RCC 7860 (cell line): ENCODE measurements around the gene POC1A.

Experiments used
- DNase-seq: peaks from one replicate; pipeline ENCODE4 v3.0.0-alpha.2; 2015; ENCODE audit warnings: low spot score
- FAIRE-seq: peaks from 2 replicates; lab custom pipeline; 2012; peaks lifted over from hg19 to GRCh38; lab: Jason Lieb, UNC

The POC1A gene

DNA sequence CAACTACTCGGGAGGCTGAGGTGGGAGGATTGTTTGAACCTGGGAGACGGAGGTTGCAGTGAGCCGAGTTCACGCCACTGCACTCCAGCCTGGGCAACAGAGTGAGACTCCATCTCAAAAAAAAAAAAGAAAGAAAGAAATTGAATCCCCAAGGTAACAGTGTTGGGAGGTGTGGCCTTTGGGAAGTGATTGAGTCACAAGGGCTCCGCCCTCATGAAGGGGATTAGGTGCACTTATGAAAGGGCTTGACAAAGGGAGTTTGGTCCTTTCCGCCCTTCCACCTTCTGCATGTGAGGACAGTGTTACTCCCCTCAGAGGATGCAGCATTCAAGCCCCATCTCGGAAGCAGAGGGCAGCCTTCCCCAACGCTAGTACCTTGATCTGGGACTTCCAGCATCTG lies 21.3 kb downstream of the POC1A start:
- FAIRE-seq (no peak), DNase-seq (no peak)

DNA sequence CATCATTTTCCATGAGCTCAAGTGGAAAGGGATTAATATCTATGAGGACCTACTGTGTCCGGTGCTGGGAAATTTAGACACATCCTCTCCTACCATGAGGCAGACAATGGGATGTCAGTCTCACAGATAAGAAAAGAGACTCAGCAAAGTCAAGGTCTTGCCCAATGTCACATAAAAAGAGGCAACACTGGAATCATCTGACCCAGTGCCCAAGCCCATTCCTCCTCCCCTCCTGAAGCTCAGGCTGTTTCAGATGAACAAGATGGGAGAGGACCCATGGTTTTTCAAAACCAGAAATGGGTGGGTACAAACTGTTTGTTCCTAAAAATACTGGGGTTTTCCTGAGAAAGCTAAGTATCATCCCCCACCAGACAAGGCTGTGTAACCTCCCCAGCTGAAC lies 22.2 kb downstream of the POC1A start:
- FAIRE-seq (no peak), DNase-seq (no peak)

DNA sequence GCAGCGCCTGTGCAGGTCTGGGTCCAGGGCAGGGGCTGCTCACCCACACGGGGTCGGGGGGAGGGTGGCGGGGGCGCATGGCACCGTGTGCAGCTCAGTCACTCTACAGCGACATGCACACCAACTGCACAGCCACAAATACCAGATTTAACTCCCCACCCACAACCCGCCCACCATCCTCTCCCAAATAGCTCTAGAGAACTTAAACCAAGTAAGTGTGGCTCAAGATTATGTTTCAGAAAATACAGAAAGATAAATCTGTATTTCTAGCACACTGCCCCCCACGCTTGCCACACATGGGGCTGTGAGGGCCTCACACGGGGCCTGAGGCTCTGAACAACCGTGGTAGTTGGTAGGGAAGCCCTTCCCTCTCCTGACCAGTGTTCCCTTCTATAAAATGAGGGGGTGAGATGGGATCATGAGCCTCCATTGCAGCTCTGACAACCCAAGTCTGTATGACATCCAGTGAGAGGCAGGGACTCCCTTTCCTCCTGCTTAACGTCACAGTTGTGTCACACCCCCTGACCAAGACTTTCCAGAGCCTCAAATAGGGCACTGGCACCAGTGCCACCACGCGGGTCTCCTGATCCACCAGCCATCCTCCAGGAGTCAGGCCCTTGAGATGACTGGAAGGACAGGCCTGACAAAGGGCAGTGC lies 23.1 kb downstream of the POC1A start:
- FAIRE-seq: no peak
- no peak for DNase-seq

DNA sequence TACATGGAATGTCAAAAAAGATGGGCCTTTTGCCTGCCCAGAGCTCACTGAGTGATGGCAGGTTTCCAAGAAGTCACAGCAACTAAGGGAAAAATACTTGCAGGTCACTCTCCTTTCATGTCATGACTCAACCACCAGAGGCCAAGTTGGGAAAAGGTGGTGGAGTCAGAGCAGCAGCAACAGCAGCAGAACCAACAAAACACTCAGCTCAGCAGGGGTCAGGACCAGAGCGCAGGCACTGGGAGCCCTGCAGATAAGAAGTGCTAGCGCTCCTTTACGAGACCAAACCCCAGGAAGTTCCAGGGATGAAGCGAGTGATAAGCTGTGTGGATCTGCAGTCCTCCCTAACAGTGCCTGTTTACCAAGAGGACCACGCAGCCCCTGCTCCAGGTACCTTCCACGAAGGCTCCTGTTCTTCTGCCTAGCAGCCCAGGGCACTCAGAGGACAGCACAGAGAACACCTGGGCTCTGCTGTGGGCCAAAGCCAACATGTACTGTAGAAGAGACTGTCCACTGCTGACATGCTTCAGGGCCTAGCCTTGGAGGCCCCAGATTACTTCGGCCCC lies 26.0 kb downstream of the POC1A start:
- peak; percentile 88 for FAIRE-seq
- peak; percentile 92 for DNase-seq

DNA sequence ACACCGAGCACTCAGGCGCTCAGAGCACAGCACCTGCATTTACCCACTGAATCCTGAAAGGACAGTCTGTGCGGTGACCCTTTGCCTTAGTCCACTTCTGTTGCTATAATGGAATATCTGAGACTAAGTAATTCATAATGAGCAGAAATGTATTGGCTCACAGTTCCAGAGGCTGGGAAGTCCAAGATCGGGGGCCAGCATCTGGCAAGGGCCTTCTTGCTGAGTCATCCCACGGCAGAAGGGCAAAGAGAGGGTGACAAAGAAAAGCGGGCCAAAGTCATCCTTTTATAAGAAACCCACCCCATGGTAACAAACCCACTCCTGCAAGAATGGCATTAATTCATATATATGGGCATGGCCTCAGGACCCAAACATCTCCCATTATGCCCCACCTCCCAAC lies 27.7 kb downstream of the POC1A start:
- no peak for FAIRE-seq
- DNase-seq: no peak

DNA sequence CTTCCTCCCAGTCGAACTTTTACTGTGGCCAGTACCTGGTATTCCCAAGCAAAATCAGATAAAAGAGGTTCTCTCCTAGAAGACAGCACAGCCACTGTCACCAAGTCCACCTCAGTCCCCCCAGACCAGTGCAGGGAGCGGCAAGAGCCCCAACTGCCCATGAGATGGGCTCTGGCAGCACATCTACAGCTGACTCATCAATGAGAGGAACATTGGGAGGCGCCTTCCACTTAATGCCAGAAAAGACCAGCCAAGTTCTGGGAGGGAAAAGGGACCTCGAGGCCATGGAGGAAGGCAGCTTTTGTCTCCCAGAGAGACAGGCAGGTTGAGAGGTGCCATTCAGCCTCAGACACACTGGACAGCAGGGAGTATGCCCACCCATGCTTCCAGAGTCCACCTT lies 28.2 kb downstream of the POC1A start:
- no peak for FAIRE-seq

DNA sequence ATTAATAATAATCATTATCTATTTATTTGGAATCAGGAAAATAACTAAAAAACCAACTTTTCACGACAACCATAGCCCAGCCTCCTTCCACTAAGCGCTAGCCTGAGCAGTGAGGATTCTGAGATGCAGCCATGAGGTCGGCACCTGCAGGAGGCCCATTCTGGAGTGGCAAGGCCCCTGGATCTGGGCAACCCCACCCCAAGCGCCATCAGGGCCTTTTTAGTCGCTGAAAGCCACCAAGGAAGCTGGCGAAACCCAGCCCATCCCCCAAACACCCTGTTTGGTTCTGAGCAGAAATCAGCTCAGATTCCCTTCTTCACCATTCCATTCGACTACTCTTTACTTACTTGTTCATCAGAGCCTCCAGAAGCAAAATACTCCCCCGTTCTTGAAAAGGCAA lies 29.5 kb downstream of the POC1A start:
- no peak for FAIRE-seq
- no peak for DNase-seq

More for the DNA sequence above, 28.2 kb downstream of the POC1A start:
- no peak for DNase-seq

DNA sequence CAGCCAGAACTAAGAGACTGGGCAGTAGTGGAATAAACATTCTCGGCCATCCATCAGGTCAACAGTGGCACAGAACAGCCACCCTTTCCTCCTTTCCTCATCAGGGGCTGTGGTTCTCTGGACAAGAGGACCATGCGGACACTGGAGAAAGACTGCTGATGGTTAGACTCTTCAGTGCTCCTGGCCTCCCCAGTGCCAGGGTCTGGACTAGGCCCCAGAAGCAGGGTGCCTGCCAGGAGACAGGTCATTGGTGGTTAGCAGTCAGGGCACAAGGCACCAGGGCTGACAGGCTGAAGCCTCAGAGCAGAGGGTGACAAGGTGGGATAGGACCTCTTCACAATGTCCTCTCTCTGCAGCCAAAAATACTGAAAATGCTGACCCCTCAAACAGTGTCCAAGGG lies 30.1 kb downstream of the POC1A start:
- FAIRE-seq (no peak), DNase-seq (no peak)

DNA sequence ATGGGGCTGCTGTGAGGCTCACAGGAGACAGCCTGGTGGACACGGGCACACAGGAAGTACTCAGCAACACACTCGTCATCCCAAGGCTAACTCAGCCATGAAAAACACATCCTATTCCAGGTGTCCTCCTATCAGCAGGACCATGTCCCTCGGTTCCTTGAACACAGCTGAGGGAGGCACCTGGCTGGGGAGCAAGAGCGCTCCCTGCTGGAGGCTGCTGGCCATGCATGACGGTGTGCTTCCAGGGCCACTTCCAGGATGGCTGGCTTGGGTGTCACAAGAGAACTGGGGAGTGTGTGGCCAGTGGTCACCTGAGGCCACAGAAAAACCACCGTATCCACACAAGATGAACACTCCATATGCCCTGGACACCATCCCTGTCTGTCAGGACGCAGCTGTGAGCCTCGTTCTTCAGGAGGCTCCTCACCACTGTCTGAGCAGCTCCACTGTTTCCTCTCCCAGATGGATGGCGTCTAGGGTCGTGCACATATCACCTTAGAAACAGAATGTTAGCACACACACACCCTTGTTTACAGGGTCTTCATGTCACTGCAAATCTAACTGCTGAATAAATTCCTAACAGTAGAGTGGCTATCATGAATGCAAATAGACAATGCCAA lies 31.0 kb downstream of the POC1A start:
- FAIRE-seq: no peak
- DNase-seq: peak; percentile 47

DNA sequence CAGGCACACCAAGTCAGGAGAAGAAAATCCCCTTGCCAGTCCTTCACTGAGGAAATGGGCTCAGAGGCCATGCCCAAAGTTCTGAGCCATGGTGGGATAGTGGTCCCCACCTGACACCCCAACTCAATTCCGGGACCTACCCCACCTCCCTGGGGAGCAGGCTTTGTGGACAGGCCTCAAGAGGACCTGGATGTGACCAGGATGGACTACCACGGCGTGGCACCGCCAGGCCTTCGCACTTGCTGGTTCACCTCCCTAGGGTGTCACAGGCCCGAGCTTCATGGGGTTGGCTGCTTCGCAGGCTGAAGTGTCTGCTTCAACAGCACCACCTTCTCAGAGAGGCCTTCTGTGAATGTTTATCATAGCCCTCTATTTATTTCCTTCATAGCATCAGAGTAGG lies 31.7 kb downstream of the POC1A start:
- FAIRE-seq (no peak), DNase-seq (no peak)

DNA sequence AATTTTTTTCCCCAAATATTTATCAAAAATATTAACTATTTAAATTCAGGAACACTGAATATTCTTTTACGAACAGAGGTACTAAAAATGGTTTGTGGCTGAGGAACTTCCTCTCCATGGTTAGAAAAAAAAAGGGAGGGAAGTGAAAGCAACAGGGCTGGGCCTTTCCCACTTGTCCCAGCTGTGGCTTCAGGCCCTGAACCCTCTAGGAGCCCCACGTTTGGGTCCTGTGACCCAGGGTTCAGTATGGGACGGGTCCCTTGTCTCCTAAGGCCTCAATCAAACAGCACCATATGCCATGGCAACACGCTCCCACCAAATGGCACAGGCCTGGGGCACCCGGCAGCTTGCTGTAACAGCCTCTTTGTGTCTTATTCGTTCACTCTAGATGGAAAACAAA lies 32.4 kb downstream of the POC1A start:
- no peak for DNase-seq

DNA sequence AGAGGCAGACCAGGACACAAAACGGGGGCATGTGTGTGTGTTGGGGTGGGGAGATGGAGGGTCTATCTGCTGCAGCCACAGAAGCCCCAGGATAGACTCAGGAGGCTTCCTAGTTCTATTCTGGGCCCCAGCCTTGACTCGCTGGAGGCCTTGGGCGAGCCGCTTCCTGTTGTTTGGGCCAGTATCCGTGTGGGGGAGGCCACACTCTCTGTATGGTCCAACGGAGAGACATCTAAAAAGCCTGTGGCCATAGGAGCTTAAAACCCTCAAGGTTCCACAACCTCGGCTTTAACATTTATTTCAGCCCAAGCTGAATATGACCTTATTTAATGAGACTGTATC lies 32.8 kb downstream of the POC1A start:
- FAIRE-seq: no peak
- no peak for DNase-seq

More for the DNA sequence above, 32.4 kb downstream of the POC1A start:
- no peak for FAIRE-seq

DNA sequence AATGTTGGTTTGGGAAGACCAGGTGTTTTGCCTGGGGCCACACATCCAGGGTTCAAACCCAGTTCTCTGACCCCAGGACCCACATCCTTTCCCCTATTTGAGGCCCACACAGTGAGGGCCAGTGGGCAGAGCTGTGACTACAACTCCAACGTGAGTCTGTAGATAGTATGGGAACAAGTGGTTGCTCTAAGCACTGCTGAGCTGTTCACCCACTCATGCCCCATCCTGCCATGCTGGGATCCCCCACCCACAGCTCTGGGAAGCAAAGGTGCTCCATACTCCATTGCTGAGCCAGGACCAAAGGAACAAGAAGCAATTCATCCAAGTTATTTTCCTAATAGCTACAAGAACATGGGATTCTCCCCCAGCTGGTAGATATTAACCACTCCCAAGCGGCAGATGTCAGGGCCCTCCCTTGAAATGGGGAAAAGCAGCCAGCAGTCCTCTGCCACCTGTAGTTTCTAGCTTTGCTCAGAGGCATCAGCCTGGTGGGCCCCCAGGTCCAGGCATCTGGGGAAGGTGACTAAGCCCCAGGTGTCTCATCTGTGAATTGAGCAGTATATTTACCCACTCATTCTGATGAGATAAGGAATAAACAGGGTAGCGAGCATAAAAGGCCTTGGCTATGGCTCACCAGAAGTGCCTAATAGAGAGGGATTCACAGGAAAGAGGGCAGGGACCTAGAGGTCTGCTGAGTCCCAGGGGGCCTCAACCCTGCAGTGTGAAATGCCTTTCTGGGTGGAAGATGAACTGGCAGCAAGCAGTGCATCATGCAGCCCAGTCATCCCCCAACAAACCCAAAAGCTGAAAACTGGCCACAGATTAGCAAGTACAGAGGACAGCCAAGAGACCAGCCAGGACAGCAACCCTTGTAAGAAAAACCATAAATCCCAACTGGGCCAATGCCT lies 33.4 kb downstream of the POC1A start:
- DNase-seq (no peak), FAIRE-seq (no peak)

DNA sequence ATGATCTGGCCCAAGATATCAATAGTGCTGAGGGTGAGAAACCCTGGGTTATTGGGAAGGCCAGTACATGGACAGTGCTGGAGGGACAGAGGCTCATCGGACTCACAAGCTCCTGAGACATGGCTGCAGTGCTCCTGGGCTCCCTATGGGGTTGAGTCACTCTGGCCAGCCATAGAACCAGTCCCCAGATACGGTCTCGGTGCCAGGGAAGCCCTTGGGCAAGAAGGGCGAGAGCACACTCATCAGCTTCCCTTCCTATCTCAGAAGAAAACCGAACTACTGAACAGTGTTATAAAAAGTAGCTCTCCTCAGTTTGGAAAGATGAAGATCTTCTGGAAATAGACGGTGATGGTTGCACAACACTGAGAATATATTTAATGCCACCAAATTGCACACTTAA lies 34.4 kb downstream of the POC1A start:
- DNase-seq: no peak
- FAIRE-seq: no peak

DNA sequence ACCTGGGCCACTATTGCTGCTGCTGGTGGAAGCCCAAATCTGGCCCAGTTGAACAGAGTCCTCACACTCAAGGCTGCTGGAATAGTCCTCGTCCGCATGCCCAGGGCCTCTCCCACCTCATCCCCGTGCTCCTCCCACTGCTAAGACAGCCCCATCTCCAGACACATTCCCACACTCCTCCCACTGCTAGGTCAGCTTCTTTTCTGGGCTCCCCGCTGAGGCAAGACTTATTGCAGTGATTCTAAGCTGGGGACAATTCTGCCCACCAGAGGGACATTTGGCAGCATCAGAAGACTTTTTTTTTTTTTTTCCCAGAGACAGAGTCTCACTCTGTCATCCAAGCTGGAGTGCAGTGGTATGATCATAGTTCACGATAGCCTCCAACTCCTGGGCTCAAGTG lies 35.1 kb downstream of the POC1A start:
- DNase-seq: no peak
- FAIRE-seq: no peak

DNA sequence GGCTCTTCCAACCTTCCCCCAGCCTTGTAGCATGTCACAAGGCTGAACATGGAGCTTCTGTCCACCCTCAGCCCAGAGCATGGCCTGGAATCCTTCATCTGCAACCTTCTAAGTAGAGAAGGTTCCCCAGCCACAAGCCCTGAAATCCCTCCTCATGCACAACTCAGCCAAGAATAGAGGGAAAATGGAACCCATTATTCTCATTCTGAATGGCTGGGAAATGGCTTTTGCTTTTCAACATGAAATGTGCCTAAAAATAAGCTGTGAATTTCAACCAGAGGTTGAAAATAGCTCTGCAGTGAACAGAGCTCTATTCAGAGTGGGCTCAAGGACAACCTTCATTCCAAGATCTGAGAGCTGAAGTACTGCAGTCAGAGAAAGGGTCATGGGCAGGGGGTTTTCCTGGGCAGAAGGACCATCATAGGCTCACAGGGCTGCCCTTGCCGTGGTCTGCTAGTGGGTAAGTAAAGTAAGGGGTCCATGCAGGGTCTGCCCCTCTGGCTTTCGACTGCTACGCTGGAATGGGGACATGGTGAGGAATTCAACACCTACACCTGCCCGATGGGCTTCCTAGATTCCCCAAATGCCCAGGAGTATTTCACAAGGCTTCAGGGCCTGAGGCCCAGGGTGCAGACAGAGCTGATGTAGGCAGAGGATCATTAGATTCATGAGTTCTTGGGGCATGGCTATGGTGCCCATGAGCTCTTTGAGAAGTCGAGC lies 35.9 kb downstream of the POC1A start:
- no peak for FAIRE-seq
- DNase-seq: no peak

DNA sequence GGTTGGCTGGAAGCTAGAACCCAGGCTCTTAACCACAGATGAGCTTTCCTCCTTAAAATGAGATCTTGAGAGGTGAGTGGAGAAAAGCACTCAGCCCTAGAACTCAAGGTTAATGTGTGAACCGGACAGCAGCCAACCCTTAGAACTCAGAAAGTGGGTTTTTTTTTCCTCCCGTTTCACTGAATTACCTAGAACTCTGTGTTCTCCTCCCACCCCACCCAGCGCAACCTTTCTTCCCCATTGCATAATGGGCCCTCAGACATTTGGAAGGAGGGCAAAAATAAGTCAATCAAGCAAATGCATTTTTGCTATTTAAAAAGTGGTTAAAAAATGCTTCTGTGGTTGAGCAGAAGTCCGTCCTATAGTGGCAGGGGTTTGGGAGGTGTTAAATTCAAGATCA lies 36.7 kb downstream of the POC1A start:
- DNase-seq (no peak), FAIRE-seq (no peak)

DNA sequence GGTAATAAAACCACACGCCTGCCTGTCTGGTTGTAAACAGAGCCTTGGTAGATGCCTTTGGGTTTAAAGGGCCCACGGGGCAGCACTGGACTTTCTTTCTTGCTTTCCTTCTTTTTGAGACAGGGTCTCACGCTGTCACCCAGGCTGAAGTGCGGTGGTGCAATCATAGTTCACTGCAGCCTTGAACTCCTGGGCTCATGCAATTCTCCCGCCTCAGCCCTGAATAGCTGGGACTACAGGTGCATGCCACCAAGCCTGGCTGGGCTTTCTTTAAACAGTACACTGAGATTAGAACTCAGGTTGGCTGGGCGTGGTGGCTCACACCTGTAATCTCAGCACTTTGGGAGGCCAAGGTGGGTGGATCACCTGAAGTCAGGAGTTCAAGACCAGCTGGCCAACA lies 42.2 kb downstream of the POC1A start:
- FAIRE-seq (no peak), DNase-seq (no peak)

DNA sequence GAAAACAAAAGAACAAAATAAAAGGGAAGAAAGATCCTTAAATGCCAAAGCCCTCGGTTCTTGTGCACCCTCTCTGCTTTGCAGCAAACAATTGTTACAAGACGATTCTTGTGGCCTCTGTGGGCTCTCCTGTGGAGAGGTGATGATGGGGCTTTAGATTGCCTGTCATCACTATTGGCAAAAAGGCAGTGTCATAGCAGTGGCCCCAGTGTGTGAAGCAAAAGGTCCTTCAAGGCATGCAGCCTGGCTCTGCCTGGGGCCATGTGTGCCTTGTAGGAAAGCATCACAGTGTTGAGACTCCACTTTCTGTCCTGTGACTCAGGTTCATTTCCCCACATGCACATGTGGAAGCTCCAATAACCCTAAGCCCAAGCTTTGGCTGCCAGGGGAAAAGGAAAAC lies 43.7 kb downstream of the POC1A start:
- DNase-seq (no peak), FAIRE-seq (no peak)

DNA sequence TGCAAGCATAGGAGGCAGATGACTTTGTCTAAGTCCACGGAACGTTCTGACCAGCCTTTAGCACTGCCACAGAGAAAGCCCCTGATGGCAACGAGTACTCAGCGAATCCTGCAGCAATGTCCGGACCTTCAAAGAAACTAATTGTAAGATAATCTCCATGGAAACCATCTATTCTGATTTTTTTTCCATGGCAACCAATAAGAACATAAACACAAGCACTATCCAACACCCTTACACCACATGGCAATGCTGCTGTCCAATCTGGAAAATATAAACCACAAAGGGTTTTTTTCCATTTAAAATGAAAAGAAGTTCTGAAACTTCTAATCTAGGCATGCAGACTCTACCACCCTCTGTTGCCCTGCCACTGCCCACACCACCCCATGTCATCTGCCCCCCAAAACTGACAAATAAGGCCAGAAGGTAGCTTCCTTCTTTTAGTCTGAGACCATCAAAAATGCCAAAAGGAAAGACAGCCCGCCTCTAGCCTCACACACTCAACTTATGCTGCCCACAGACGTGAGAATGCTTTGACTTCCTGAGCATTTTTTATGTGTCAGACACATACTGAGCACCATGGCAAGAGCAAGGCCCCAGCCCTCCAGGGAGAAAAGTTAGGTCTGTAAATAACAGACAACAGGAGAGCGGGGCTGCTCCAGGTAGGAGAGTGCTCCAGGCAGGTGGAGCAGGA lies 44.5 kb downstream of the POC1A start:
- no peak for DNase-seq
- FAIRE-seq: no peak
